B cell (primary cell): ENCODE data around the gene LENG8. TPM values are rescaled to one million over a fixed set of nuclear protein-coding genes. Genes with fewer than 3 reads are reported as not detected.
"Not testable (repeated sequence)": the region's sequence is repeated elsewhere in the genome, so short reads cannot be mapped to it uniquely, and the experiment has no call there.

Experiments used
- ATAC-seq: fragments of 200-7000 bp; cut with Tn5 transposase; one replicate; pipeline ENCODE4 v1.10.0; 2021; ENCODE audit warnings: low read depth, mild to moderate bottlenecking, moderate number of reproducible peaks, moderate library complexity
- CTCF ChIA-PET: fragments of 350-600 bp; sonication (Branson Sonifier 250); formaldehyde crosslinking; loops from one replicate; lab custom pipeline; 2021; ENCODE audit warnings: antibody characterized with exemption, inconsistent platforms; lab: Charles Lee
- POLR2A ChIA-PET: fragments of 350-600 bp; sonication (Branson Sonifier 250); formaldehyde crosslinking; loops from one replicate; lab custom pipeline; 2021; ENCODE audit warnings: antibody characterized with exemption; lab: Charles Lee
- DNase-seq: peaks from one replicate; pipeline ENCODE4 v3.0.0; 2013
- H2AFZ ChIP-seq: 2 replicates; pipeline ENCODE4 v1.6.1; 2012; ENCODE audit warnings: mild to moderate bottlenecking, low read depth, low read length; ENCODE audit not compliant: insufficient read depth, poor library complexity, severe bottlenecking
- H3K27ac ChIP-seq, 2 donors: 1 replicate in 1 of 2; 2 replicates in 1 of 2; pipeline ENCODE4 v1.5.1; 2012 to 2013; ENCODE audit warnings: low read length in 2 of 2, mild to moderate bottlenecking in 2 of 2, moderate library complexity in 1 of 2
- H3K27me3 ChIP-seq, 4 experiments: fragments of 200-600 bp in 1 of 4; sonication (generic) in 1 of 4; replicated peaks in 1 of 4; 1 replicate in 2 of 4; 2 replicates in 2 of 4; pipeline versions ENCODE4 v1.6.1 to v1.7.0; 2013 to 2016; ENCODE audit warnings: low read length in 3 of 4, mild to moderate bottlenecking in 2 of 4, mixed read lengths in 1 of 4, moderate library complexity in 1 of 4; ENCODE audit not compliant: insufficient read depth in 4 of 4, control insufficient read depth in 3 of 4; ENCODE audit errors: control extremely low read depth in 1 of 4
- H3K36me3 ChIP-seq, 2 experiments: replicated peaks in 1 of 2; 1 replicate in 1 of 2; 2 replicates in 1 of 2; pipeline versions ENCODE4 v1.6.1 to v1.7.1; 2013; ENCODE audit warnings: low read length in 1 of 2; ENCODE audit not compliant: insufficient read depth in 2 of 2, control insufficient read depth in 1 of 2; ENCODE audit errors: control extremely low read depth in 1 of 2, extremely low read depth in 1 of 2
- H3K4me1 ChIP-seq, 2 donors: fragments of 200-600 bp in 1 of 2; sonication (generic) in 1 of 2; 1 replicate in 1 of 2; 2 replicates in 1 of 2; pipeline versions ENCODE4 v1.5.1 to v1.6.1; 2013 to 2017; ENCODE audit warnings: low read length in 2 of 2; ENCODE audit not compliant: control insufficient read depth in 2 of 2, insufficient read depth in 2 of 2
- H3K4me2 ChIP-seq: replicated peaks from 2 replicates; pipeline ENCODE3; 2012; ENCODE audit warnings: mild to moderate bottlenecking, low read depth, low read length; ENCODE audit not compliant: poor library complexity, severe bottlenecking
- H3K4me3 ChIP-seq, 5 experiments: fragments of 200-600 bp in 1 of 5; sonication (generic) in 1 of 5; 1 replicate in 3 of 5; 2 replicates in 2 of 5; pipeline versions ENCODE4 v1.5.1 to v1.7.0; 2011 to 2016; ENCODE audit warnings: low read length in 4 of 5, mild to moderate bottlenecking in 4 of 5, low read depth in 2 of 5, control low read depth in 1 of 5, moderate library complexity in 1 of 5; ENCODE audit not compliant: insufficient read depth in 1 of 5; ENCODE audit errors: control extremely low read depth in 1 of 5, extremely low read depth in 1 of 5
- H3K79me2 ChIP-seq: fragments of 200-600 bp; sonication (generic); one replicate; pipeline ENCODE4 v1.6.0; 2016; ENCODE audit warnings: low read length; ENCODE audit not compliant: control insufficient read depth, insufficient read depth
- H3K9ac ChIP-seq: fragments of 200-600 bp; sonication (generic); 2 replicates; pipeline ENCODE4 v1.6.1; 2017; ENCODE audit warnings: mild to moderate bottlenecking, low read length, moderate library complexity
- H3K9me3 ChIP-seq, 3 donors: one replicate each; pipeline versions ENCODE4 v1.6.1 to v1.7.1; 2013; ENCODE audit warnings: low read length in 2 of 3; ENCODE audit not compliant: control insufficient read depth in 2 of 3, insufficient read depth in 1 of 3; ENCODE audit errors: control extremely low read depth in 1 of 3
- H4K20me1 ChIP-seq: 2 replicates; pipeline ENCODE4 v1.6.0; 2012; ENCODE audit warnings: mild to moderate bottlenecking, low read length; ENCODE audit not compliant: insufficient read depth, control insufficient read depth, poor library complexity, severe bottlenecking
- H3K27ac Mint-ChIP-seq: one replicate; pipeline ENCODE4 v1.8.0; 2021; ENCODE audit warnings: mixed read lengths
- H3K27me3 Mint-ChIP-seq: one replicate; pipeline ENCODE4 v1.8.0; 2021; ENCODE audit warnings: mixed read lengths
- H3K4me1 Mint-ChIP-seq: one replicate; pipeline ENCODE4 v1.8.0; 2021; ENCODE audit warnings: mixed read lengths
- H3K4me3 Mint-ChIP-seq: one replicate; pipeline ENCODE4 v1.8.0; 2021; ENCODE audit warnings: mixed read lengths
- H3K9me3 Mint-ChIP-seq: one replicate; pipeline ENCODE4 v1.8.0; 2022; ENCODE audit warnings: mixed read lengths; ENCODE audit not compliant: insufficient read depth
- EZH2 ChIP-seq: IDR thresholded peaks from 2 replicates; pipeline ENCODE4 v1.6.1; 2012; ENCODE audit warnings: borderline replicate concordance, low read depth, mild to moderate bottlenecking, moderate library complexity, low read length; ENCODE audit not compliant: insufficient read depth, poor library complexity, severe bottlenecking
- WGBS: methylation state at CpG from one replicate; pipeline ENCODE4 v1.1.5; 2013; ENCODE audit warnings: missing lambda C conversion rate; ENCODE audit not compliant: insufficient coverage; 5-methylcytosine and 5-hydroxymethylcytosine counted together
- intact Hi-C: fragments of 100-400 bp; cut with micrococcal nuclease; formaldehyde crosslinking; loops from one replicate; pipeline ENCODE4 v1.10.0; 2022
- polyA plus RNA-seq: library from polyadenylated mRNA; depleted of rRNA; stranded (reverse); fragments of >200 nt; gene quantifications from 2 replicates; pipeline ENCODE4 v1.2.3, GENCODE V29; 2012
- total RNA-seq, 2 donors: library from RNA; stranded (reverse); fragments of 120-200 nt in 1 of 2; gene quantifications; 1 replicate in 1 of 2; 2 replicates in 1 of 2; pipeline versions ENCODE4 v1.2.3 to v1.2.4, GENCODE V29; 2013 to 2022
- TF ChIP-seq, protein P1 (sequence below): fragments of 200-600 bp; IDR thresholded peaks from one replicate; pipeline ENCODE4 v1.8.0; 2022; ENCODE audit warnings: antibody characterized with exemption, mild to moderate bottlenecking

The LENG8 gene
- total and polyA plus RNA-seq, 2 donors (not counting 1 experiment from before 2014, with no cell fraction given) = 687 to 753 TPM

- H3K4me1 ChIP-seq = peaks cover 22 to 31% of the 10 kb centered on the region in 2 donors
- peaks cover 24% of the 10 kb centered on the region for H4K20me1 ChIP-seq
- no peak overlapping the region for H3K27ac ChIP-seq
- peaks cover 0 to 26% (median 0%) of the 10 kb centered on the region in 3 donors for H3K9me3 ChIP-seq
- Mint-ChIP-seq H3K27me3 (peaks cover 23% of the 10 kb centered on the region), H3K4me3 (peak overlapping the region; percentile 62), H3K4me1 (peaks cover 23% of the 10 kb centered on the region), H3K9me3 (no peaks in the 10 kb centered on the region), H3K27ac (no peak overlapping the region)
- TF ChIP-seq EZH2 = no peak
- TF ChIP-seq, protein P1, sequence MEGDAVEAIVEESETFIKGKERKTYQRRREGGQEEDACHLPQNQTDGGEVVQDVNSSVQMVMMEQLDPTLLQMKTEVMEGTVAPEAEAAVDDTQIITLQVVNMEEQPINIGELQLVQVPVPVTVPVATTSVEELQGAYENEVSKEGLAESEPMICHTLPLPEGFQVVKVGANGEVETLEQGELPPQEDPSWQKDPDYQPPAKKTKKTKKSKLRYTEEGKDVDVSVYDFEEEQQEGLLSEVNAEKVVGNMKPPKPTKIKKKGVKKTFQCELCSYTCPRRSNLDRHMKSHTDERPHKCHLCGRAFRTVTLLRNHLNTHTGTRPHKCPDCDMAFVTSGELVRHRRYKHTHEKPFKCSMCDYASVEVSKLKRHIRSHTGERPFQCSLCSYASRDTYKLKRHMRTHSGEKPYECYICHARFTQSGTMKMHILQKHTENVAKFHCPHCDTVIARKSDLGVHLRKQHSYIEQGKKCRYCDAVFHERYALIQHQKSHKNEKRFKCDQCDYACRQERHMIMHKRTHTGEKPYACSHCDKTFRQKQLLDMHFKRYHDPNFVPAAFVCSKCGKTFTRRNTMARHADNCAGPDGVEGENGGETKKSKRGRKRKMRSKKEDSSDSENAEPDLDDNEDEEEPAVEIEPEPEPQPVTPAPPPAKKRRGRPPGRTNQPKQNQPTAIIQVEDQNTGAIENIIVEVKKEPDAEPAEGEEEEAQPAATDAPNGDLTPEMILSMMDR = no peak
- H3K4me3 ChIP-seq = no peak overlapping the region
- WGBS = 83% methylated on average over 48 of the region's 49 CpGs
- peaks cover 0 to 20% (median 10%) of the 10 kb centered on the region in 4 experiments for H3K27me3 ChIP-seq
- CTCF ChIA-PET = no interaction called here
- DNase-seq (peak; percentile 48), ATAC-seq (no peak)
- no peak overlapping the region for H2AFZ ChIP-seq
- intact Hi-C loops = no loop called here
- peak overlapping the region; percentile 100 for H3K4me2 ChIP-seq
- H3K36me3 ChIP-seq = peaks cover 0 to 14% of the 10 kb centered on the region in 2 experiments
- no peaks in the 10 kb centered on the region for H3K79me2 ChIP-seq
- POLR2A ChIA-PET = interaction anchor here (0.6 kb wide), 2 partner anchors 18 to 198 kb away, joined by 3 to 8 read pairs; no protein-coding TSS in a partner anchor
- no peak overlapping the region for H3K9ac ChIP-seq
Measured at GRCh38 chr19:54465426-54466109, 16.6 kb downstream of the LENG8 start.

DNA sequence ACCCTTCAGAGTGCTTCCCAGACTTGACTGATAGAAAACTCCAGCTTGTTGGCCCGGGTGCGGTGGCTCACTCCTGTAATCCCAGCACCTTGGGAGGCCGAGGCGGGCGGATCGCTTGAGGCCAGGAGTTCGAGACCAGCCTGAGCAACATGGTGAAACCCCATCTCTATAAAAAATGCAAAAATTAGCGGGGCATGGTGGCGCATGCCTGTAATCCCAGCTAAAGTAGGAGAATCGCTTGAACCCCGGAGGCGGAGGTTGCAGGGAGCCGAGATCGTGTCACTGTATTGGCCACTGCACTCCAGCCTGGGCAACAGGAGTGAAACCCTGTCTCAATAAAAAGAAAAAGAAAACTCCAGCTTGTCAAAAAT lies 17.1 kb downstream of the LENG8 start:
- H3K36me3 ChIP-seq, intact Hi-C loops, H3K27ac Mint-ChIP-seq, ATAC-seq, H3K9ac ChIP-seq, H3K4me2 ChIP-seq, H3K79me2 ChIP-seq, H3K27ac ChIP-seq, H3K4me3 ChIP-seq, H2AFZ ChIP-seq, H3K9me3 Mint-ChIP-seq: not testable (repeated sequence)
- Mint-ChIP-seq H3K4me1 (peaks cover 27% of the 10 kb centered on the region), H3K27me3 (peaks cover 28% of the 10 kb centered on the region), H3K4me3 (peak overlapping the region; percentile 62)
- POLR2A ChIA-PET = interaction anchor here (0.6 kb wide), 1 partner anchor 18 kb away, joined by 3 read pairs; no protein-coding TSS in a partner anchor
- Histone ChIP-seq H3K9me3 (peaks cover 0 to 27% (median 0%) of the 10 kb centered on the region in 3 donors), H3K27me3 (peaks cover 0 to 25% (median 14%) of the 10 kb centered on the region in 4 experiments), H4K20me1 (peaks cover 19% of the 10 kb centered on the region), H3K4me1 (peaks cover 27 to 36% of the 10 kb centered on the region in 2 donors)
- WGBS = 98% methylated on average over 12 of the region's 14 CpGs
- CTCF ChIA-PET = interaction anchor here (1.2 kb wide), 1 partner anchor 16 kb away, joined by 3 read pairs; no protein-coding TSS in a partner anchor
- DNase-seq = peak; percentile 18
